Sigmoid colon (tissue), 4 donors: ENCODE data around the gene HEATR3.
"Not testable (repeated sequence)": the region's sequence is repeated elsewhere in the genome, so short reads cannot be mapped to it uniquely, and the experiment has no call there.

ENCODE experiments used
- CTCF ChIP-seq, 4 experiments: fragments of 450-650 bp in 3 of 4; fragments of 200-600 bp in 1 of 4; IDR thresholded peaks; one replicate each; pipeline ENCODE4 v1.5.1; 2016 to 2019; ENCODE audit warnings: antibody characterized with exemption in 4 of 4, mild to moderate bottlenecking in 3 of 4, moderate library complexity in 2 of 4
- EP300 ChIP-seq, 4 donors: sonication (generic); formaldehyde crosslinking; IDR thresholded peaks; one replicate each; pipeline ENCODE4 v1.6.1; 2017; ENCODE audit warnings: antibody characterized with exemption in 4 of 4
- POLR2A ChIP-seq, 2 donors: fragments of 450-650 bp; IDR thresholded peaks; one replicate each; pipeline ENCODE4 v1.6.1; 2016; ENCODE audit warnings: antibody characterized with exemption in 2 of 2, mild to moderate bottlenecking in 2 of 2, moderate library complexity in 2 of 2
- POLR2AphosphoS5 ChIP-seq, 4 donors: sonication (generic); formaldehyde crosslinking; IDR thresholded peaks; one replicate each; pipeline ENCODE4 v1.6.1; 2017; ENCODE audit warnings: antibody characterized with exemption in 4 of 4

DNA sequence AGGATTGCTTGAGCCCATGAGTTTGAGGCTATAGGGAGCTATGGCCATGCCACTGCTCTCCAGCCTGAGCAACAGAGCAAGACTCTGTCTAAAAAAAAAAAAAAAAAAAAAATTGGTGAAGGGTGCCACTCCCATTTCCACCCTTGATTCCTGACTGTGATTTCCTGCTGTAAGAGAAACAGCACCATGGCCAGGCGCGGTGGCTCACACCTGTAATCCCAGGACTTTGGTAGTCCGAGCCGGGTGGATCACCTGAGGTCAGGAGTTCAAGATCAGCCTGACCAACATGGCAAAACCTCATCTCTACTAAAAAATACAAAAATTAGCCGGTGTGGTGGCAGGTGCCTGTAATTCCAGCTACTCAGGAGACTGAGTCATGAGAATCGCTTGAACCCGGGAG, 66.8 kb downstream of the HEATR3 start:
- TF ChIP-seq POLR2A, CTCF, POLR2AphosphoS5, EP300 (IDR thresholded peaks at IDR 0.05): not testable (repeated sequence)
